Muscle layer of colon (tissue), 2 donors: ENCODE measurements around the gene DIP2C.

ENCODE experiments used
- H3K27ac ChIP-seq: one replicate; pipeline ENCODE4 v1.7.0; 2013; ENCODE audit warnings: low read depth, mild to moderate bottlenecking, low read length, moderate library complexity
- H3K27me3 ChIP-seq, 2 donors: one replicate each; pipeline ENCODE4 v1.7.0; 2013; ENCODE audit warnings: low read length in 2 of 2, mild to moderate bottlenecking in 2 of 2; ENCODE audit not compliant: insufficient read depth in 2 of 2, control insufficient read depth in 1 of 2
- H3K36me3 ChIP-seq: one replicate; pipeline ENCODE4 v1.7.0; 2013; ENCODE audit warnings: mild to moderate bottlenecking, low read length; ENCODE audit not compliant: insufficient read depth
- H3K4me1 ChIP-seq: one replicate; pipeline ENCODE4 v1.7.0; 2013; ENCODE audit warnings: mild to moderate bottlenecking, low read length; ENCODE audit not compliant: insufficient read depth
- H3K4me3 ChIP-seq, 2 donors: one replicate each; pipeline ENCODE4 v1.7.0; 2013; ENCODE audit warnings: low read length in 2 of 2, low read depth in 1 of 2, mild to moderate bottlenecking in 1 of 2, moderate library complexity in 1 of 2
- H3K9ac ChIP-seq: one replicate; pipeline ENCODE4 v1.7.0; 2013; ENCODE audit warnings: low read length
- H3K9me3 ChIP-seq: one replicate; pipeline ENCODE4 v1.7.0; 2013; ENCODE audit warnings: mild to moderate bottlenecking, low read length
- donor health status: abdominal sarcoma.
- donor health status: Adenocarcinoma of cecum.

DIP2C gene

GRCh38 chr10:366186-366585 is 323.3 kb downstream of the DIP2C start:
- H3K9ac ChIP-seq: no peak overlapping the region
- no peaks in the 10 kb centered on the region for H3K9me3 ChIP-seq
- H3K27me3 ChIP-seq: no peaks in the 10 kb centered on the region
- H3K4me3 ChIP-seq: no peak overlapping the region
- H3K27ac ChIP-seq: no peak overlapping the region
- H3K36me3 ChIP-seq: peaks cover 73% of the 10 kb centered on the region
- H3K4me1 ChIP-seq: peaks cover 21% of the 10 kb centered on the region

DNA sequence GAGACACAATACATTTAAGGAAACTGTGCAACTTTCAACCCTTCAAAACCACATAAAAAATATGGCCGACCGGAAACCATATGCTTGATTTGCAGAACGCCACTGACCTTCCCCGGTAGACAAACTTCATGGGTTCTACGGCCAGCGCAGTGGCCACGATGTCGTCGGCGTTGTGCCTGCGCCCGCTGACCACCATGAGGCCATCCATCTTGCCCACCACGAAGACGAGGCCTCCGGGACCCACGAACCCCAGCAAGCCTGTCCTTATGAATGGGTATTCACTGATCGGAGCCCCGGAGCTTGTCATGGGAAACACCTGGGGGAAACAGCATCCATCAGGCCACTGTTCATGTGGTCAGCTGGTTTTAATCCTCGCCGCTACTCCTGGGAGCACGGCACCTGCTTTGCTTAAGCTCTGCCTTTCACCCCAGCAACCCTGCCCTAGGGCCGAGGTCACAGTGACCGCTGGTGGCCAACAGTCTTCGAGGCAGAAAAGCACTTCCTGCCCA is 325.1 kb downstream of the DIP2C start:
- Histone ChIP-seq H3K9me3 (no peaks in the 10 kb centered on the region), H3K27ac (no peak overlapping the region), H3K4me3 (no peak overlapping the region), H3K9ac (no peak overlapping the region), H3K36me3 (peaks cover 89% of the 10 kb centered on the region), H3K27me3 (no peaks in the 10 kb centered on the region), H3K4me1 (peaks cover 9% of the 10 kb centered on the region)

- H3K9me3 ChIP-seq: no peaks in the 10 kb centered on the region
- H3K36me3 ChIP-seq: peaks cover 79% of the 10 kb centered on the region
- H3K4me3 ChIP-seq: no peak overlapping the region
- no peak overlapping the region for H3K9ac ChIP-seq
- no peaks in the 10 kb centered on the region for H3K27me3 ChIP-seq
- H3K4me1 ChIP-seq: no peaks in the 10 kb centered on the region
- no peak overlapping the region for H3K27ac ChIP-seq
Observed at GRCh38 chr10:363152-363551, 326.3 kb downstream of the DIP2C start.

GRCh38 chr10:361203-362081 is 328.0 kb downstream of the DIP2C start:
- no peak overlapping the region for H3K9ac ChIP-seq
- no peaks in the 10 kb centered on the region for H3K27me3 ChIP-seq
- peaks cover 85% of the 10 kb centered on the region for H3K36me3 ChIP-seq
- no peaks in the 10 kb centered on the region for H3K4me1 ChIP-seq
- no peak overlapping the region for H3K27ac ChIP-seq
- H3K9me3 ChIP-seq: no peaks in the 10 kb centered on the region
- H3K4me3 ChIP-seq: no peak overlapping the region

DNA sequence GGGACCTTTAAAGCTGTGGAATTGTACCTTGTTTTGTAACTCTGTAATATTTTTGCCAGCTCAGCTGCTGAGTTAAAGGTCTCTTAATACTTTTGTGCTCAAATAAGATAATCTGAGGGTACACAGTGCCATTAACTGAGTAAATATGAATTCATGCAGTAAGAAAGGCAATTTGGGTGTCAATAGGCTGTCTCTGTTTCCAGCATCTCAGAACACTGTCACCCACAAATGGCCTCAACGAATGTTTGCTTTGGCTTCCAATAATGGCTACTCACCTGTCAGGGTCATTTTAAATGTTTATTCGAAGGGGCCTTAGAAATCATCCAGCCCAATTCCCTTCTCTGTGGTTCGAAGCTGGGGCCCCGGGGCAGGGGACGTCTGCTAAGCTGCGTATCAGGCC is 328.8 kb downstream of the DIP2C start:
- Histone ChIP-seq H3K27me3 (no peaks in the 10 kb centered on the region), H3K4me3 (no peak overlapping the region), H3K27ac (no peak overlapping the region), H3K4me1 (no peaks in the 10 kb centered on the region), H3K9me3 (no peaks in the 10 kb centered on the region), H3K9ac (no peak overlapping the region), H3K36me3 (peaks cover 83% of the 10 kb centered on the region)

GRCh38 chr10:359762-360161 is 329.7 kb downstream of the DIP2C start:
- Histone ChIP-seq H3K9me3 (no peaks in the 10 kb centered on the region), H3K27me3 (no peaks in the 10 kb centered on the region), H3K4me3 (no peak overlapping the region), H3K36me3 (peaks cover 84% of the 10 kb centered on the region), H3K4me1 (no peaks in the 10 kb centered on the region), H3K27ac (no peak overlapping the region), H3K9ac (no peak overlapping the region)

DNA sequence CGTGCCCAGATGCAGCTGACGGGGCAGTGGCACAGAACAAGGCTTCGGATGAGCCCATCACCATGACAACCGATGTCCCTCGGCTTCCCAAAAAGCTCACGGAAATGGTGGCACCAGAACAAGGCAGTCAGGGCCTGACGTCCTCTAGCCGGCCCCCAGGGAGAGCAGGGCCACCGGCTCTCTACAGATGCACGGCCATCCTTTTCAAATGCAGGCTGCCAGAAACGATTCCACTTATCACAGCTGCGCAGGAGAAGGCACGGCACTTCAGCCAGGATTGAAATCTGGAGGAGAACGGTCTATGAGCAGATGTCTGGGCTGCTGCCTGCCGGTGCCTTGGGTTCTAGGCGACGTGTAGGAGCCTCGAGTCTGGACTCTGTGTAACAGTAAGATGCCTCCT is 330.4 kb downstream of the DIP2C start:
- Histone ChIP-seq H3K4me1 (no peaks in the 10 kb centered on the region), H3K9me3 (no peaks in the 10 kb centered on the region), H3K27me3 (no peaks in the 10 kb centered on the region), H3K9ac (no peak overlapping the region), H3K4me3 (no peak overlapping the region), H3K27ac (no peak overlapping the region), H3K36me3 (peaks cover 85% of the 10 kb centered on the region)

DNA sequence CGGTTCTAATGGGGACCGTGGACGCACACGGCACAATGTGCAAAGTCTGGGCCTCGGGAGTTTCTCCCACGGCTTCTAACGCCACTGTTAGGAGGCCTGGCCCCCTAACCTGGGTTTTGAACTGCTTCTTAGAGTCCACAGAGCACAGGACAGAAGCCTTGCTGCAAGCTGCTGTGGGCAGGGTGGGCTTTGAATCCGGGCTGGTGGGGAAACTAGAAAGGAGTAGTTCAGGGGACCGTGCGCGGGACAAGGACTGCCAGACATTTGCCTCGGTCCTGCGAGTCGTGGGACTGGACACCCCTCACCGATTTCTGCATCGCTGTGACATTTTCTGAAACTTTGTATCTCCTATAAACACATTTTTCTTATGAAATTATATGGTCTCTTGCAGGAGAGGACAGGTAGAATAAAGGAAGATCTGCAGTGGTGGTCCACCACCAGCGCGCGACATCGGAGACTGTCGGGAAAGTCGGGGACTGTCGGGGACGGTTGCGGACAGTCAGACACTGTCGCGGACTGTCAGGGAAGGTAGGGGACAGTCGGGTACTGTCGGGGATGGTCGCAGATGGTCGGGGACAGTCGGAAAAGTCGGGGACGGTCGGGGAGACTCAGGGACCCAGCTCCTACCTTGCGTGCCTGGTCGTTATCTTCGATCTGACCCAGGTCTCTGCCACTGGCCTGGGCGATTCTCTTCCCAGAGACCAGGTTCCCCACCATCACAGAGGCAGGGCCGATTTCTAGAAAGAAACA is 332.1 kb downstream of the DIP2C start:
- H3K27me3 ChIP-seq: no peaks in the 10 kb centered on the region
- H3K4me3 ChIP-seq: no peak overlapping the region
- no peaks in the 10 kb centered on the region for H3K9me3 ChIP-seq
- H3K9ac ChIP-seq: no peak overlapping the region
- H3K4me1 ChIP-seq: no peaks in the 10 kb centered on the region
- H3K27ac ChIP-seq: no peak overlapping the region
- peaks cover 80% of the 10 kb centered on the region for H3K36me3 ChIP-seq

DNA sequence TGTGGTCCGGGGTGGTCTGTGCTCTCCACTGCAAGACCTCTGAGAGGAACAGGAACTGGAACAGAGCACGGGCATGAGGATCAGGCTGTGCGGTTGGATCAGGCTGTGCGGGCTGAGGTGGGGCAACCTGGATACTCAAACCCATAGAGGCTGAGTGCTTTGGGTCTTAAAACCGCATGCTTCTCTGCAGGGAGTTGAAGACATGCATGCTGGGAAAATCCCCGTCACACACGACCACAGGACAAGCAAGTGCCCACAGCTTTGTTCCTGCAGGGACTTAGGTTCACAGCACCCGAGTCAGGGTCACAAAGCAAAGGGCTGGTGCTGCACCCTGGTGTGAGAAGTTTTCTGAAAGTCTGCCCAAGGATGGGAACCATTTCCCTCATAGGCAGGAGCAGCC is 333.0 kb downstream of the DIP2C start:
- no peak overlapping the region for H3K27ac ChIP-seq
- no peaks in the 10 kb centered on the region for H3K9me3 ChIP-seq
- H3K4me1 ChIP-seq: no peaks in the 10 kb centered on the region
- no peak overlapping the region for H3K9ac ChIP-seq
- H3K27me3 ChIP-seq: no peaks in the 10 kb centered on the region
- H3K36me3 ChIP-seq: peaks cover 80% of the 10 kb centered on the region
- no peak overlapping the region for H3K4me3 ChIP-seq

DNA sequence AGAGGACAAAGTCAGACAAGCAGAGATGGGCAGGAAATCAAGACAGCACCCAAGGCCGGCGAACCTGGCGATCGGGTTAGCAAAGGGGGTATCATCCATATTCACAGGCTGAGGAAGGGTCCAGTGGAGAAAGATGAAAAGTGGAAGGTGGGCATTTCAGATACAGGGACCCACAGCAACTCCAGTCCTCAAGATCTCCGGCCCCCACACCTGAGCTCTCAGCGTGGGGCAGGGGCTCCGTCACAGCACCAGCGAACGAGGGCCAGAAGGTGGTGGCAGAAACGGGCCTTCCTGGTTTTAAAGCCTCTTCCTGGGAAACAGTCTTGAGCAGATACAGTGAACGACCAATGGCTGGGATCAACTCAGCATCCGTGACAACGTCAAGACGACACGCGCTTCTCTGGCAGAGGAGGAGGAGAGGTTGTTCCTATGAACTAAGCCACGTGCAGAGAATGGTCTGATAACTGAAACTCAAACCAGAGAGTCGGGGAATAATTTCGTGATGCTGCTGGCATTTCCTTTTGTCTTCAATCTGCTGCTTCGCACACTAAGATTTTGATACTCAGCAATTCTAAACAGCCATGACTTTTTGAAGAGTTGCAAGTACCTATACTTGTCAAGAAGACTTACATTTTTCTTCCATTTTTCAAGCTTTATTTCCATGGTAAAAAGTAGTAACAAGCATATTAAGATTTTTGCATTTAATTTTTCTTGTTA is 334.4 kb downstream of the DIP2C start:
- Histone ChIP-seq H3K4me1 (no peaks in the 10 kb centered on the region), H3K4me3 (no peak overlapping the region), H3K27me3 (no peaks in the 10 kb centered on the region), H3K9ac (no peak overlapping the region), H3K27ac (no peak overlapping the region), H3K9me3 (no peaks in the 10 kb centered on the region), H3K36me3 (peaks cover 74% of the 10 kb centered on the region)
